Hepatocyte (in vitro differentiated cells): ENCODE measurements around the gene PRIMA1.

ENCODE experiments used
- CTCF ChIP-seq: fragments of 200-600 bp; sonication (generic); IDR thresholded peaks from 2 replicates; pipeline ENCODE4 v1.5.1; 2016; ENCODE audit warnings: antibody characterized with exemption, mild to moderate bottlenecking; ENCODE audit not compliant: poor library complexity
- EZH2 ChIP-seq: fragments of 200-600 bp; sonication (generic); IDR thresholded peaks from 2 replicates; pipeline ENCODE4 v1.6.1; 2016; ENCODE audit warnings: antibody characterized with exemption, mild to moderate bottlenecking, borderline replicate concordance

- TF ChIP-seq CTCF (no peak), EZH2 (no peak)
These were observed 36.9 kb upstream of the PRIMA1 start for GRCh38 chr14:93825235-93825553.
